Breast epithelium (tissue), 4 donors: ENCODE measurements around the gene CAMKK2. TPM values are rescaled to one million over a fixed set of nuclear protein-coding genes. Genes with fewer than 3 reads are reported as not detected.

Experiments used
- DNase-seq, 2 donors: peaks; one replicate each; pipeline ENCODE4 v3.0.0-alpha.2; 2019; ENCODE audit warnings: low spot score in 2 of 2
- H3K27ac ChIP-seq, 2 donors: fragments of 200-600 bp; sonication (generic) in 1 of 2; one replicate each; pipeline ENCODE4 v1.5.1; 2016 to 2019; ENCODE audit warnings: mild to moderate bottlenecking in 1 of 2
- H3K27me3 ChIP-seq, 2 donors: fragments of 200-600 bp; sonication (generic) in 1 of 2; one replicate each; pipeline versions ENCODE4 v1.5.1 to v1.6.0; 2017 to 2019; ENCODE audit warnings: control low read depth in 1 of 2, mild to moderate bottlenecking in 1 of 2
- H3K36me3 ChIP-seq: fragments of 200-600 bp; one replicate; pipeline ENCODE4 v1.5.1; 2019
- H3K4me1 ChIP-seq, 2 donors: fragments of 200-600 bp; sonication (generic); one replicate each; pipeline ENCODE4 v1.5.1; 2016 to 2019; ENCODE audit warnings: control low read depth in 1 of 2
- H3K4me3 ChIP-seq, 3 donors: fragments of 200-600 bp; sonication (generic); 1 replicate in 2 of 3; 2 replicates in 1 of 3; pipeline ENCODE4 v1.5.1; 2016 to 2019; ENCODE audit warnings: mild to moderate bottlenecking in 3 of 3, moderate library complexity in 2 of 3
- H3K9me3 ChIP-seq, 2 donors: fragments of 200-600 bp; sonication (generic) in 1 of 2; one replicate each; pipeline ENCODE4 v1.5.1; 2016 to 2019; ENCODE audit warnings: control low read depth in 1 of 2
- POLR2A ChIP-seq: fragments of 450-650 bp; IDR thresholded peaks from one replicate; pipeline ENCODE4 v1.6.1; 2016; ENCODE audit warnings: antibody characterized with exemption, mild to moderate bottlenecking, moderate library complexity
- POLR2AphosphoS5 ChIP-seq, 3 donors: sonication (generic); formaldehyde crosslinking; IDR thresholded peaks; one replicate each; pipeline ENCODE4 v1.6.1; 2017; ENCODE audit warnings: antibody characterized with exemption in 3 of 3
- intact Hi-C: fragments of 100-400 bp; cut with DNase I; formaldehyde crosslinking; loops from one replicate; pipeline ENCODE4 v1.15.1; 2023; ENCODE audit warnings: low total_unique reads
- total RNA-seq, 3 donors: library from RNA; depleted of rRNA; stranded (reverse); fragments of >200 nt; gene quantifications; one replicate each; pipeline ENCODE4 v1.1.0, GENCODE V29; 2016
- TF ChIP-seq, protein P1 (sequence below), 3 donors: fragments of 450-650 bp; IDR thresholded peaks; one replicate each; pipeline ENCODE4 v1.5.1; 2016 to 2017; ENCODE audit warnings: antibody characterized with exemption in 3 of 3, mild to moderate bottlenecking in 3 of 3, moderate library complexity in 3 of 3

CAMKK2 gene
- total RNA-seq, 3 donors from 2014 or later, result 27.4 to 32.0 (median 29.2) TPM

- Histone ChIP-seq H3K9me3 (no peaks in the 10 kb centered on the region), H3K4me3 (no peak overlapping the region), H3K4me1 (no peaks in the 10 kb centered on the region), H3K27ac (no peak overlapping the region), H3K27me3 (no peaks in the 10 kb centered on the region), H3K36me3 (no peaks in the 10 kb centered on the region)
- DNase-seq, result no peak
- TF ChIP-seq POLR2AphosphoS5 (IDR thresholded peaks at IDR 0.05), result no peak
- no peak for TF ChIP-seq POLR2A
- TF ChIP-seq, protein P1, sequence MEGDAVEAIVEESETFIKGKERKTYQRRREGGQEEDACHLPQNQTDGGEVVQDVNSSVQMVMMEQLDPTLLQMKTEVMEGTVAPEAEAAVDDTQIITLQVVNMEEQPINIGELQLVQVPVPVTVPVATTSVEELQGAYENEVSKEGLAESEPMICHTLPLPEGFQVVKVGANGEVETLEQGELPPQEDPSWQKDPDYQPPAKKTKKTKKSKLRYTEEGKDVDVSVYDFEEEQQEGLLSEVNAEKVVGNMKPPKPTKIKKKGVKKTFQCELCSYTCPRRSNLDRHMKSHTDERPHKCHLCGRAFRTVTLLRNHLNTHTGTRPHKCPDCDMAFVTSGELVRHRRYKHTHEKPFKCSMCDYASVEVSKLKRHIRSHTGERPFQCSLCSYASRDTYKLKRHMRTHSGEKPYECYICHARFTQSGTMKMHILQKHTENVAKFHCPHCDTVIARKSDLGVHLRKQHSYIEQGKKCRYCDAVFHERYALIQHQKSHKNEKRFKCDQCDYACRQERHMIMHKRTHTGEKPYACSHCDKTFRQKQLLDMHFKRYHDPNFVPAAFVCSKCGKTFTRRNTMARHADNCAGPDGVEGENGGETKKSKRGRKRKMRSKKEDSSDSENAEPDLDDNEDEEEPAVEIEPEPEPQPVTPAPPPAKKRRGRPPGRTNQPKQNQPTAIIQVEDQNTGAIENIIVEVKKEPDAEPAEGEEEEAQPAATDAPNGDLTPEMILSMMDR (IDR thresholded peaks at IDR 0.05), result no peak
- intact Hi-C loops, result no loop called here
Observed at GRCh38 chr12:121218588-121219352, 77.7 kb downstream of the CAMKK2 start.

- H3K9me3 ChIP-seq, result no peaks in the 10 kb centered on the region
- no peak overlapping the region for H3K4me3 ChIP-seq
- H3K27ac ChIP-seq, result no peak overlapping the region
- no peak for TF ChIP-seq POLR2AphosphoS5 (IDR thresholded peaks at IDR 0.05)
- TF ChIP-seq POLR2A, result no peak
- TF ChIP-seq, protein P1 (IDR thresholded peaks at IDR 0.05), result no peak
- intact Hi-C loops, result no loop called here
- H3K4me1 ChIP-seq, result no peaks in the 10 kb centered on the region
- no peak for DNase-seq
- H3K36me3 ChIP-seq, result no peaks in the 10 kb centered on the region
- no peaks in the 10 kb centered on the region for H3K27me3 ChIP-seq
Observed at GRCh38 chr12:121217761-121218160, 78.7 kb downstream of the CAMKK2 start.

- no peak for DNase-seq
- Histone ChIP-seq H3K4me3 (no peak overlapping the region), H3K27ac (no peak overlapping the region), H3K9me3 (no peaks in the 10 kb centered on the region), H3K27me3 (no peaks in the 10 kb centered on the region), H3K4me1 (no peaks in the 10 kb centered on the region), H3K36me3 (no peaks in the 10 kb centered on the region)
- intact Hi-C loops, result no loop called here
- no peak for TF ChIP-seq POLR2A
- no peak for TF ChIP-seq POLR2AphosphoS5 (IDR thresholded peaks at IDR 0.05)
- TF ChIP-seq, protein P1 (IDR thresholded peaks at IDR 0.05), result no peak
Observed at GRCh38 chr12:121217063-121217462, 79.4 kb downstream of the CAMKK2 start.

DNA sequence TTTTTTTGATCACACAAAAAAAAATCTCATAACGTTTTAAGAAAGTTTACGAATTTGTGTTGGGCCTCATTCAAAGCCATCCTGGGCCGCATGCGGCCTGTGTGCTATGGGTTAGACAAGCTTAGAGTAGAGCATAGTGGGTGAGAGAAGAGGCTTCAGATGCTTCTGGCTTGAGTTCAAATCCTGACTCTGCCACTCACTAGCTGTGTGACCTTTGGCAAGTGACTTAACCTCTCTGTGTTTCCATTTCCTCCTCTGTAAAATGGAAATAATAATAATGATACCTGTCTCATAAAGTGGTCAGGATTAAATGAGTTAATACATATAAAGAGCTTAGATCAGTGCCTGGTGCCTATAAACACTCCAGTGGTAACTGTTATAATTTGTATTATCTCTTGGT lies 80.4 kb downstream of the CAMKK2 start:
- no peaks in the 10 kb centered on the region for H3K9me3 ChIP-seq
- TF ChIP-seq POLR2AphosphoS5 (IDR thresholded peaks at IDR 0.05) (no peak), POLR2A (no peak)
- TF ChIP-seq, protein P1 (IDR thresholded peaks at IDR 0.05), result no peak
- H3K27me3 ChIP-seq, result no peaks in the 10 kb centered on the region
- no peaks in the 10 kb centered on the region for H3K4me1 ChIP-seq
- no peak overlapping the region for H3K4me3 ChIP-seq
- no peaks in the 10 kb centered on the region for H3K36me3 ChIP-seq
- H3K27ac ChIP-seq, result no peak overlapping the region
- intact Hi-C loops, result no loop called here
- DNase-seq, result no peak

GRCh38 chr12:121214855-121215745 lies 81.4 kb downstream of the CAMKK2 start:
- Histone ChIP-seq H3K27me3 (no peaks in the 10 kb centered on the region), H3K4me3 (no peak overlapping the region), H3K36me3 (no peaks in the 10 kb centered on the region), H3K4me1 (no peaks in the 10 kb centered on the region), H3K27ac (peak overlapping the region; percentile 57), H3K9me3 (no peaks in the 10 kb centered on the region)
- intact Hi-C loops, result no loop called here
- no peak for TF ChIP-seq POLR2A
- TF ChIP-seq, protein P1 (IDR thresholded peaks at IDR 0.05), result no peak
- no peak for DNase-seq
